HAP-1 (cell line): ENCODE measurements around the gene EYA3.

Experiments
- DNase-seq, 2 experiments: peaks; one replicate each; pipeline ENCODE4 v3.0.0-alpha.2; 2016 to 2020; ENCODE audit warnings: low spot score in 2 of 2
- H3K27me3 ChIP-seq: fragments of 250-450 bp; sonication (Bioruptor Pico); 2 replicates; pipeline ENCODE4 v1.5.1; 2020; ENCODE audit warnings: low read depth, mild to moderate bottlenecking, moderate library complexity
- H3K36me3 ChIP-seq: fragments of 250-450 bp; sonication (Bioruptor Pico); replicated peaks from 2 replicates; pipeline ENCODE4 v1.5.1; 2020; ENCODE audit warnings: mild to moderate bottlenecking
- H3K4me1 ChIP-seq: fragments of 250-450 bp; sonication (Bioruptor Pico); 2 replicates; pipeline ENCODE4 v1.5.1; 2020; ENCODE audit warnings: mild to moderate bottlenecking
- H3K4me3 ChIP-seq: fragments of 250-450 bp; sonication (Bioruptor Pico); 2 replicates; pipeline ENCODE4 v1.5.1; 2020; ENCODE audit warnings: mild to moderate bottlenecking, moderate library complexity
- H3K9me3 ChIP-seq: fragments of 250-450 bp; sonication (Bioruptor Pico); 2 replicates; pipeline ENCODE4 v1.5.1; 2020; ENCODE audit warnings: mild to moderate bottlenecking, moderate library complexity
- in situ Hi-C: fragments of 300-500 bp; cut with MboI; formaldehyde crosslinking; loops from 3 replicates; pipeline ENCODE4 v1.14.3; 2020; ENCODE audit warnings: low sequenced_read_pairs, inconsistent platforms, mixed read lengths

The EYA3 gene

GRCh38 chr1:28102189-28102588, 13.8 kb upstream of the EYA3 start:
- Histone ChIP-seq H3K4me1 (peaks cover 2% of the 10 kb centered on the region; the same call in 1 of the 2 replicates), H3K36me3 (no peaks in the 10 kb centered on the region), H3K27me3 (no peaks in the 10 kb centered on the region), H3K9me3 (no peaks in the 10 kb centered on the region), H3K4me3 (no peak overlapping the region)
- no peak for DNase-seq
- in situ Hi-C loops = no loop called here

GRCh38 chr1:28099050-28099769, 10.8 kb upstream of the EYA3 start:
- DNase-seq = no peak
- Histone ChIP-seq H3K9me3 (no peaks in the 10 kb centered on the region), H3K4me1 (no peaks in the 10 kb centered on the region), H3K4me3 (no peak overlapping the region), H3K36me3 (no peaks in the 10 kb centered on the region), H3K27me3 (no peaks in the 10 kb centered on the region)
- in situ Hi-C loops = no loop called here

- Histone ChIP-seq H3K27me3 (0 out of 2 replicates have a peak, but pooled peaks cover 3% of the 10 kb centered on the region), H3K4me3 (no peak overlapping the region), H3K36me3 (no peaks in the 10 kb centered on the region), H3K9me3 (no peaks in the 10 kb centered on the region), H3K4me1 (no peaks in the 10 kb centered on the region)
- in situ Hi-C loops = no loop called here
- DNase-seq = no peak
These were observed 8.7 kb upstream of the EYA3 start for GRCh38 chr1:28097100-28097472.

- no peak for DNase-seq
- no peaks in the 10 kb centered on the region for H3K9me3 ChIP-seq
- in situ Hi-C loops = no loop called here
- H3K4me3 ChIP-seq = no peak overlapping the region
- H3K36me3 ChIP-seq = no peaks in the 10 kb centered on the region
- no peaks in the 10 kb centered on the region for H3K4me1 ChIP-seq
- 0 out of 2 replicates have a peak, but pooled peaks cover 3% of the 10 kb centered on the region for H3K27me3 ChIP-seq
These were observed 8.0 kb upstream of the EYA3 start for GRCh38 chr1:28096210-28097099.

GRCh38 chr1:28091043-28091781, 2.8 kb upstream of the EYA3 start:
- in situ Hi-C loops = no loop called here
- Histone ChIP-seq H3K4me1 (peaks cover 11% of the 10 kb centered on the region), H3K36me3 (peaks cover 2% of the 10 kb centered on the region; the same call in 1 of the 2 replicates), H3K27me3 (0 out of 2 replicates have a peak, but pooled peaks cover 3% of the 10 kb centered on the region), H3K9me3 (no peaks in the 10 kb centered on the region), H3K4me3 (no peak overlapping the region)
- DNase-seq = peak; percentile 55 to 87

- Histone ChIP-seq H3K36me3 (peaks cover 2% of the 10 kb centered on the region; the same call in 1 of the 2 replicates), H3K9me3 (no peaks in the 10 kb centered on the region), H3K27me3 (no peaks in the 10 kb centered on the region), H3K4me3 (peak overlapping the region; percentile 68), H3K4me1 (peaks cover 11% of the 10 kb centered on the region)
- in situ Hi-C loops = no loop called here
- DNase-seq = peak in 1 of 2 experiments; percentile 29
These were observed 719 bp downstream of the EYA3 start for GRCh38 chr1:28087614-28088167.

GRCh38 chr1:28086651-28087050, 1.8 kb downstream of the EYA3 start:
- DNase-seq = no peak
- peaks cover 11% of the 10 kb centered on the region for H3K4me1 ChIP-seq
- H3K36me3 ChIP-seq = peaks cover 2% of the 10 kb centered on the region; the same call in 1 of the 2 replicates
- H3K4me3 ChIP-seq = peak overlapping the region; percentile 68
- H3K27me3 ChIP-seq = no peaks in the 10 kb centered on the region
- H3K9me3 ChIP-seq = no peaks in the 10 kb centered on the region
- in situ Hi-C loops = no loop called here

- H3K9me3 ChIP-seq = no peaks in the 10 kb centered on the region
- no peaks in the 10 kb centered on the region for H3K27me3 ChIP-seq
- peaks cover 2% of the 10 kb centered on the region; the same call in 1 of the 2 replicates for H3K36me3 ChIP-seq
- peaks cover 11% of the 10 kb centered on the region for H3K4me1 ChIP-seq
- DNase-seq = no peak
- H3K4me3 ChIP-seq = no peak overlapping the region
- in situ Hi-C loops = no loop called here
These were observed 3.3 kb downstream of the EYA3 start for GRCh38 chr1:28085129-28085528.

- no peaks in the 10 kb centered on the region for H3K9me3 ChIP-seq
- in situ Hi-C loops = no loop called here
- H3K4me1 ChIP-seq = peaks cover 18% of the 10 kb centered on the region
- no peaks in the 10 kb centered on the region for H3K27me3 ChIP-seq
- H3K4me3 ChIP-seq = no peak overlapping the region
- H3K36me3 ChIP-seq = peaks cover 8% of the 10 kb centered on the region
- DNase-seq = no peak
These were observed 4.5 kb downstream of the EYA3 start for GRCh38 chr1:28083876-28084275.

GRCh38 chr1:28078680-28079626, 9.5 kb downstream of the EYA3 start:
- no peaks in the 10 kb centered on the region for H3K9me3 ChIP-seq
- DNase-seq = peak in 1 of 2 experiments; percentile 2
- peaks cover 9% of the 10 kb centered on the region for H3K36me3 ChIP-seq
- H3K4me3 ChIP-seq = no peak overlapping the region
- in situ Hi-C loops = no loop called here
- no peaks in the 10 kb centered on the region for H3K27me3 ChIP-seq
- H3K4me1 ChIP-seq = peaks cover 8% of the 10 kb centered on the region

GRCh38 chr1:28078262-28078661, 10.1 kb downstream of the EYA3 start:
- Histone ChIP-seq H3K4me3 (no peak overlapping the region), H3K4me1 (peaks cover 8% of the 10 kb centered on the region), H3K27me3 (no peaks in the 10 kb centered on the region), H3K36me3 (peaks cover 9% of the 10 kb centered on the region), H3K9me3 (no peaks in the 10 kb centered on the region)
- in situ Hi-C loops = no loop called here
- peak in 1 of 2 experiments; percentile 0 for DNase-seq

GRCh38 chr1:28074892-28075511, 13.4 kb downstream of the EYA3 start:
- peak in 1 of 2 experiments; percentile 1 for DNase-seq
- peaks cover 9% of the 10 kb centered on the region for H3K36me3 ChIP-seq
- H3K27me3 ChIP-seq = no peaks in the 10 kb centered on the region
- peaks cover 8% of the 10 kb centered on the region for H3K4me1 ChIP-seq
- in situ Hi-C loops = no loop called here
- H3K9me3 ChIP-seq = no peaks in the 10 kb centered on the region
- no peak overlapping the region for H3K4me3 ChIP-seq
